ENCODE measurements around the gene LBHD2.
"Not testable (repeated sequence)": the region's sequence is repeated elsewhere in the genome, so short reads cannot be mapped to it uniquely, and the experiment has no call there.

Gene LBHD2

DNA sequence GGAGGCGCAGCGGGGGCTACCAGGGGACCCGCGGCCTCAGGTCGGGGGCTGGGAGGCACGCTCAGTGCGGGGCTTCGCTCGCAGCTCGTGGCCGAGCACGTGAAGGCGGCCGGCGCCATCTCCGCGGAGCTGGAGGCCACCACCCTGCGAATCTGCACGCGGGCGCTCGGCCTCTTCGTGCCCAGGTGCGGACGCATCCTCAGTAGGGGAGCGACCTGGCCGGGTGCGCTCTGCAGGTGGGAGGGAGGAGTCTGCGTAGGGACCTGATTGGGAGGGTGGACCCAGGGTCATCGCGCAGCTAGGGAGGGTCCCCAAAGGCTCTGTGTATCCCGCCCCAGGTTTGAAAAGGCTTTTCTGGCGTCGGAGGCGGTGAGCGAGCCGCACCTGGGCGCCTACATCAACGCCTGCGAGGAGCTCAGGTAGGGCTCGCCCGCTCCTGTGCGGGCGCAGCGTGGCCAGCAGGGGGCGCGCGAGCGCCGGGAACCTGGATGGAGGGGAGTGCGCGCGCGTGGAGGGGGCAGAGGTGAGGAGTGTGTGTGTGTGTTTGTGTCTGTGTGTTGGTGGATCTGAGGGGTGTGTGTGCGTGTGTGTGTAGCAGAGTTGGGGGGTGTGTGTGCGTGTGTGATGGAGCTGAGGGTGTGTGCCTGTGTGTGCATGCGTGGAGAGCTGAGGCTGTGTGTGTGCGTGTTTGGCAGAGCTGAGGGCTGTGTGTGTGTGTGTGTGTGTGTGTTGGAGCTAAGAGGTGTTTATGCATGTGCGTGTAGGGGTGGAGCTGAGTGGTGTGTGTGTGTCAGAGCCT lies 20.8 kb downstream of the LBHD2 start:
- peak; percentile 61 for DNase-seq (ENCODE audit: low spot score)

DNA sequence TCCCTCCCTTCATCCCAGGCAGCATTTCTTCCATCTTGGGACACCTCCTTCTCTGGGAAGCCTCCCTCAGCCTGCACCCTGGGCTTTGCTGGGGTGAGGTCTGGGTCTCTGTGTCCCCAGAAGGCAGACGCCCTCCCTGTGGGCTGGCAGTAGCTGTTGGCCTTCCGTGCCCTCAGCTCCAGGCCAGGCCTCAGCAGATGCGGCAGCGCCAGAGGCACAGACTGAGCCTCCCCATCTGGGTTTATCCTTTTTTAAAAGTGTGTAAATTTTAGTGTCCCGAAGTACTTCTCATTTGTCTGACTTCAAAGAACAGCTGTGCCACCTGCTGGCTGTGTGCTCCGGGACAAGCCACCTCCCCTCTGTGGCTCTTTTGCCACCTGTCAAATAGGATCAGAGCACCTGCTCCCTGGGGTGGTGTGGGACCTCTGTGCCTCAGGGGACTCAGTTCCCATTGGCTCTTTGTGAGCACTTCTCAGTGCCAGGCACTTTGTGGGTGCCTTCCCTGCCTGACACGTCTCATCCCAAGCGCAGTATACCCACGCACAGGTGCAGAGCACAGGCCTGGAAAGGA lies 21.7 kb downstream of the LBHD2 start:
- DNase-seq (ENCODE audit: low spot score), result peak; percentile 76

DNA sequence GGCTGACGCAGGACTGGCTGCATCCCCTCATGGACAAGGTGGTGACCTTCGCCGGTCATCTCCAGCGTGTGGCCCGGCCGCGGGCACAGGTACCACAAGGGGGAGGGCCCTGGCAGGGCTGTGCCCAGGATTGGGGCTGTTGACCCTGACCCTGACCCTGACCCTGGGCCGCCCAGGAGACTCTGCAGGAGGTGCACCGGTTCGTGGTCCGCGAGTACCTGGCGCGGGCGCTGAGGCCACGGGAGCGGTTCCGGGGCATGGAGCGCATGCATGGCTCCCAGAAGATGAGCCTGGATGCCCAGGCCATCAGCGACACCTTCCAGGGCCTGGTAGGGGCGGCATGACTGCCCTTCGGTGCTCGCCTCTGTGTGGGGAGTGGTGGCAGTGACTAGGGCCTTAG lies 23.4 kb downstream of the LBHD2 start:
- no peak for DNase-seq (ENCODE audit: low spot score)

DNA sequence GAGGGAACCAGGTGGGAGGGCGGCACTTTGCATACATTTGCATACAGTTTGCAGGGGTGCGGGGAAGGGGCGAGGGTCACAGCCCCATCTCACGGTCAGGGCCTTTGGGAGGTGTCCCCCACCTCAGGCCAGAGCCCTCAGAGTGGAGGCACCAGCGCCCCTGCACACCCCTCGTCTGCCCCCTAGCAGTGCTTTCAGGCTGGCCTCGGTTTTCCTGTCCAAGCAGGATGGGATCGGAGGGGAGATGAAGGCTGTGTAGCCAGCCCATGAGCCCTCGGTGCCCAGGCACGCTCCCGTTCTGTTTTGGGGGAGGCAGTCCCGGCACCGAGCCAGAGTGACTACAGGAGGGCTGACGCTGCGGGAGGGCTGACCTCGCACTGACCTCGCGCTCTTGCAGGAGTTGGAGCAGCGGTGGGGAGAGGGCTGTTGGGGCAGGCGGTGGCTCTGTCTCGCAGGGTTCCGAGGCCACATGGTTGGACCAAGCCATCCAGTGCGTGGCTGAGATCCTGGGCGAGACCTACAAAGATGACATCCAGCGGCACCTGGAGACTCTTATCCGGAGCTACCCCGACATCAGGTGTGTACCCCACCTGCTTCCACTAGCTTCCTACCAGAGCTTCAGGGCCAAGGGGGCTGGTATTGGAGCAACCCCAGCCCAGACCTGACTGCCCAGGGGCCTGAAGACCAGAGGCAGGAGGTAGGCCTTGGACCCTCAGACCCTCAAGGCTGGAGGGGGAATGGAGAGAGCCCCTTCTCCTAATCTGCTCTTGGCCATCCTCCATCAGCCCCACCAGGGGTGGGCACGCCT lies 24.1 kb downstream of the LBHD2 start:
- no peak for DNase-seq (ENCODE audit: low spot score)

DNA sequence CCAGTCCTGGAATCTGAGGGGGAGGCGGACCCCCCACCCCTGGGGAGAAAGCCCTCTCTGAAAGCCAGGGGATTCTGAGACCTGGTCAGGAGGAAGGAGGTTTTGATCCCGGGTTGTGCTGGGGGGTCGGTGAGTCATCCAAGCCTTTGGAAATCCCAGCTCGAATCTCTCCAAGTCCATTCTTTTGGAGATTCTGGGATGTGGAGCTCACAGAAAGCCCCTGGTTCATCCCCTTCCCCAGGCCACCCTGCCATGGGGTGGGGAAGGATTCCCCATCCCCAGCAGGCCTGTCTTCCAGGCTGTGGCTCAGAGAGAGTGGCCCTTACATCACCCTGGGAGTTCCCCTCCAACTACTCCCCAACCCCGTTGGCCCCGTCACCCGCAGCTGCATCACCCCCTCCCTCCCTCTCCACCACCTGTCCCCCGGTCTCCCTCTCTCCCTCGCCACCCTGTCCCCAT lies 24.8 kb downstream of the LBHD2 start:
- peak; percentile 53 for DNase-seq (ENCODE audit: low spot score)

DNA sequence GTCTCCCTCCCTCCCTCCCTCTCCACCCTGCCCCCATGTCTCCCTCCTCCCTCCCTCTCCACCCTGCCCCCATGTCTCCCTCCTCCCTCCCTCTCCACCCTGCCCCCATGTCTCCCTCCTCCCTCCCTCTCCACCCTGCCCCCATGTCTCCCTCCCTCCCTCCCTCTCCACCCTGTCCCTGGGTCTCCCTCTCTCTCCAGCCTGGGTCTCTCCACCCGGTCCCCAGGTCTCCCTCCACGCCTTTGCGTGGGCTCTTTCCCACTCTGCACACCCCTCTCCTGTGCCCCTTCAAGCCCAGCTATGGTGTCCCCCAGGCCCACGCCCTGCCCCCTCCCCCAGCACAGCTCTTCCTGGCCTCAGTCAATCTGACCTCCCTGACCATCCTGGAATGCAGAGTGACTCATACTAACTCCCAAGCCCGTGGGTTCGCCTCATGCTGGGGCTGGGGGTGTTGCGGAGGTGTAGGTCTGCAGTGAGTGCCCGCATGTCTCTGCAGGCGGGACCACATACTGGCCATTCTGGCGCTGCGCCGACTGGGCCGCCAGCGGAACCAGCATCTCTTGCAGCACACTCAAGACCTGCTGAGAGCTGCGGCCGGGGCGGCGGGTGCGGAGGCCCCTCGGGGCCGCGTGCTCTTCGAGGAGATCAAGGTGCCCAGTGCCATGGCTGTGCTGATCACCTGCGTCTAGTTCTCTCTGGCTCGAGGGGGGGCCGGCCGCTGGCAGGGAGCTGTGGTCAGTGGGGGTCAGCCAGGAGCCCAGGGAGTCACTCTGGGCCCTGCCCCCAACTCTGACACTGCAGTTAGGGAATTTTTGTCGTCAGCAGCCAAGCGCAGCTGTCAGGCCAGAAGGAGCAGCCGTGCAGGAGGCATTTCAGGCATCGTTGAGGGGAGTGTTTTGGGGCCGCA lies 25.8 kb downstream of the LBHD2 start:
- no peak for DNase-seq (ENCODE audit: low spot score)

DNA sequence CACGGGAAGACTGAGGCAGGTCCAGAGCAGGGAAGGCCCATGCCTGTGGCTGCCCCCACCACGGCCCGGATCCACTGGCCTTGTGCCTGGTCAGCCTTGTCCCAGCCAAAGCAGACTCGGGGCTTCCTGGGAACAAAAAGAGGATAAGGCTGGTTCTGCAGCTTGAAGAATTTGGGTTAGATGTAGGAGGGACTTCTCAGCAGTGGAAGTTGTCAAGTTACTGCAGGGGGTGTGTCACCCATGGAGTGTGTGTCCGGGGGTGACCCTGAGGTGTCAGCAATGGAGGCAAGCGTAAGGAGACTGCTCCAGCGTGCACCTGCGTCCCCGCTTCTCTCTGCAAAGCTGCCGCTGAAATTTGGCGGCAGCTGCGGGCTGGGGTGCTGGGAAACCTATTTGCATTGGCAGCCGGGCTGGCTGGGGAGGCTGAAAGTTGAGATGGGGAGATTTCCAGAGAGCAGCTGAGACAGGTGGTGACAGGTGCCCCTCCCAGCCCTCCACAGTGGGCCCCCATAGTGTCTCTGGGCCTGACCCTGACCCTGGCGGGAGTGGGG lies 26.7 kb downstream of the LBHD2 start:
- DNase-seq (ENCODE audit: low spot score), result peak; percentile 68

DNA sequence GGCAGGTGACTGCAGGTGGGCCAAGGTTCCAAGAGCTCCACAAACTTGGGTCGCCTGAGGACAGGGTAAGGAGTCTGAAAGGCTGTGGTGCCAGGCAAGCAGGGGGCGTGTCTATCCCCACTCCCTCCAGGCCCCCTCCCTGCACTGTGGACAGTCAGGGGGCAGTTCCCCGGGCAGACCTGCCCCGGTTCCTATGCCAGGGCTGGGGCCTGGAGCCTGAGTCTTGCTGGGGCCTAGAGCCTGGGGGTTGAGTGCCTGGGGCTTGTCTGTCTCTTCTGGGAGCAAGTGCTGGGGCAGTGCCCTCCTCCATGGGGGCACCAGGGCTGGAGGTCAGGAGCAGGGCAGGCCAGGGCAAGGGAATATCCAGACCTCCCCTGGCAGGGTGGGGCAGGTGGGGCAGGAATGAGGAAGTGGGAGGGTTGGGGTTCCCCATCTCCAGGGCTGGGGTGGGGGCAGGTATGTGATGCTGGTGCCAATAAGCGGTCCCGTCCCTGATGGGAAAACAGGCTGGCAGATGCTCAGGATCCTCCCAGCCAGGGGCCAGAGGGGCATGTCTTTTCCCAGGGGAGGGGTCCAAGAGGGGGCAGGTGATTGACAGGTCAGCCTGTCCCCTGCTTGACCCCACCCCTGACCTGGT lies 27.3 kb downstream of the LBHD2 start:
- DNase-seq (ENCODE audit: low spot score), result no peak

DNA sequence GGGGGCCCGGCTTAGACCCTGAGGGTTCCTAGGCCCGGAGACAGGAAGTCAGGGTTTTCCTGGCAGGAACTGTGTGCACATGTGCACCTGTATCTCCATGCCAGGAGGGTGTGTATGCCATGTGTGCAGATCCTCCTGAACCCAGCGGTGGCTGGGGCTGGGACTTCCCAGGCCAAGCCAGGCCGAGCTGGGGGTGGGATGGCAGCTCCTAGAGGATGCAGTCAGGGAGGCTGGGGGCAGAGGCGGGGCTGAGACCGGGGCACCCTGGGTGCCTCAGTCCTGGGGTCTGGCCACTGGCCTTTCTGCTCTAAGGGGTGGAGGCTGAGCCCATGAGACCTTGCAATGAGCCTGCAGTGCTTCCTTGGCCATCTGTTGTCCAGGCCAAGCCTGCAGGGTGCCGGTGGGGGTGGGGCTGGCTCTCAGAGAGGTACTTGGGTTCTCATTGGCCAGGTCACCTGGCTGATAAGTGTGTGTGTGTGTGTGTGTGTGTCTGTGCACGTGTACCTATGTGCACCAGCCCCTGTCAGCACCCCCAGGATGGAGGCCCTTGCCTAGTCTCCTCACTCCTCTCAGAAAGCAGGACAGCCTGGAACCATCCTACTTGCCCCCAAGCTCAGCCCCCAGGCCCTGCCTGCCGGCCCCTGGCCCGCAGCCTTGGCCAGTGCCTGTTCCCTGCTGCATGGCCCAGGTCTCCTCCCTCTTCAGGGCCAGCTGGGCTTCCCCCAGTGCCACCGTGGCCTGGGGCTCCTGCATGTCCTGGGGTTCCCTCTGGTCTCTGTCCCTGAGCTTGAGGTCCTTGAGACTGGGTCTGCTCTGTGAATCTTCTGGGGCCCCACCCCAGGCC lies 28.6 kb downstream of the LBHD2 start:
- no peak for DNase-seq (ENCODE audit: low spot score)

DNA sequence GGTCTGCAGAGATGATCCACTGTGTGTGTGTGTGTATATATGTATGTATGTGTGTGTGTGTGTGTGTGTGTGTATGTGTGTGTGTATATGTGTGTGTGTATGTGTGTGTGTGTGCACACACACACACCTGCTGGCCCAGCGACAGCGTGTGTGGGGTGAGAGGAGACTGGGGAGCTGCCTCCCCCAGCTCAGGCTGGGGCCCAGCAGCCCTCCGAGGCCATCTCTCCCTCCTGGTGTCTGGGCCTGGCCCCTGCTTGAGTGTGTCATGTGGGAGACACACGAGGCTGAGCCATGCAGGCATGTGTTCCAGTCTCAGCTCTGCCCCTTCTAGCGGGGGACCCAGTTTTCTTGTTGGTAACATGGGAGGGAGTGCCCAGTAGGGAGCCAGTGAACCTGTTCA lies 29.3 kb downstream of the LBHD2 start:
- DNase-seq (ENCODE audit: low spot score), result no peak

DNA sequence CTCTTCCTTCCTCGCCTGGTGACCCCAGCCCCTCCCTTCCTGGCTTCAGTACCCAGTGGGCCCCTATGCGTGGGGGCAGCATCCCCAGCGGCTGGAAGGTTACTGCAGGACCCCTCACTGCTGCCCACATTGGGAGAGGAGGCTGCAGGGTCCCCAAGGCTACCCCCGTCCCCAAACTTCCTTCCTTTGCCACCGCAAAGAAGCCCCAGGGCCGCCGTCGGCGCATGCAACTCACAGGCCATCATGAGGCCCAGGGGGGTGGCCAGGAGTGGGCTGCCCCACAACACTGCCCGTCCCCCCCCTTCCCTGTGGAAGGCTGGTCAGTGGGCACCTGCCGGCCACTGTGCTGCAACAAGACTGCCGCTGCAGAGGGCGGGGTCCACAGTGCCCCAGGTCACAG lies 29.8 kb downstream of the LBHD2 start:
- DNase-seq (ENCODE audit: low spot score), result no peak

DNA sequence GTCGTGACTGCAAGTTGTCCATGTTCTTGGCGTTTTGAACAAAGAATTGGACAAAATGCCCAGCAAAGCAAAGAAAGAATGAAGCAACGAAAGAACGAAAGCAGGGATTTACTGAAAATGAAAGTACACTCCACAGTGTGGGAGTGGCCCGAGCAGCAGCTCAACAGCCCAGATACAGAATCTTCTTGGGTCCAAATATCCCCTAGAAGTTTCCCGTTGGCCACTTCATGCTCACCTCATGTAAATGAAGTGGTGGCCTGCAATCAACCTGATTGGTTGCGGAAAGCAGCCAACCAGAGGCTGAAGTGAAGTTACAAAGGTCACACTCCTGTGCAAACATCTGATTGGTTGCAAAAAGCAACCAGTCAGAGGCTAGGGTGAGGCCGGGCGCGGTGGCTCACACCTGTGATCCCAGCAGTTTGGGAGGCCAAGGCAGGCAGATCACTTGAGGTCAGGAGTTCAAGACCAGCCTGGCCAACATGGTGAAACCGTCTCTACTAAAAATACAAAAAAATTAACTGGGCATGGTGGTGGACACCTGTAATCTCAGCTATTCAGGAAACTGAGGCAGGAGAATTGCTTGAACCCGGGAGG lies 31.2 kb downstream of the LBHD2 start:
- DNase-seq (ENCODE audit: low spot score), result not testable (repeated sequence)

DNA sequence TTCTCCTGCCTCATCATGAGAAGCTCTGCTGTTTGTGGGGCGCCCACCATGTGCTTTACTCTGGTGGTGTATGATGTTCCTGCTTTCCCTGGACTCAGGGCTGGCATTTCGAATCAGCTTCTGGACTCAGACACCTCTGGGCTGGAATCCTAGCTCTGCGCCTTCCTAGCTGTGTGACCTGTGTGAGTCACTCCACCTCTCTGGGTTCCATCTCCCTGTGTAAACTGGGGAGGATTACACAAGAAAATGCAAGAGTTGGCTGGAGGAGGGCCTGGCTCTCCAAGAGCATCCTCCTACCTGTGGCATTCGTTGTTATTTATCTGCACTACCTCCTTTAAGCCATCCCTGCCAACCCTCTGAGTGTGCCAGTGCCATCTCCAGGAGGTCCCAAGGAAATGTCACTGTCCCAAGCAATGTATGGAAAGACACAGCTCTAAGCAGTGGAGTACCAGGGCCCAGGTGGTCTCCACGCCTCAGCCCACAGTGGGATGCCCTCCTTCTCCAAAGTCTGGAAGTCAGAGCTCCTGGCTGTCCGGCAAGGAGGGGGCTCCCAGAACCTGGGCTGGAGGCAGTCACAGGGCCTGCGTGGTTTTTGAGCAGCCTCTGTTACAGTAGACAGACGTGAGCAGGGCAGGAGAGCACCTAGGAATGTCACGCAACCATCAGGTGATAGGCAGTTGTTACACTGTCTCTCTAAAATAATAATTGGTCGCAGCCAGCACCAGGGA lies 32.0 kb downstream of the LBHD2 start:
- no peak for DNase-seq (ENCODE audit: low spot score)

DNA sequence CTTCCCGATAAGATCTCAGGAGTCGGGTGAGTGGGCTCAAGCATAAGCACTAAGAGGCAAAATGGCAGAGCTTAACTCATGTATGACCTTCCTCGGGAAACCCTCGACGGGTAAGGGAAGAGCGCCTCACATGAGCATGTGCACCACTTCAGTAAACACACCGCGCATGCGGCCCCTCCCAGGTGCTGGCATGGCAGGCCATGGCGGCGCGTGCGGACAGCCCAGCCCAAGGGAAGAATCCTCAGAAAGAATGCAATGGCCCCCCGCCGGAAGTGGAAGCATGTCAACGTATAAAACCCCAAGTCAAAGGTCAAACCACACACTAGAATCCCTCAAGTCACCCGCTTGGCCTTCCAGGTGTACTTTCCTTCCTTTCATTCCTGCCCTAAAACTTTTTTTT lies 32.6 kb downstream of the LBHD2 start:
- no peak for DNase-seq (ENCODE audit: low spot score)

DNA sequence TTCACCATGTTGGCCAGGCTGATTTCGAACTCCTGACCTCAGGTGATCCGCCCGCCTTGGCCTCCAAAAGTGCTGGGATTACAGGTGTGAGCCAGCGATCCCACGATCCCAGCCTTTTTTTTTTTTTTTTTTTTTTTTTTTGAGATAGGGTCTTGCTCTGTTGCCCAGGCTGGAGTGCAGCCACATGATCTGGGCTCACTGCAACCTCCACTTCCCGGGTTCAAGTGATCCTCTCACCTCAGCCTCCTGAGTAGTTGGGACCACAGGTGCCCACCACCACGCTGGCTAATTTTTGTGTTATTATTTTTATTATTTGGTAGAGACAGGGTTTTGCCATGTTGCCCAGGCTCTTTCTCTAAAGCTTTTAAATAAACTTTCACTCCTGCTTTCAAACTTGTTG lies 33.5 kb downstream of the LBHD2 start:
- not testable (repeated sequence) for DNase-seq (ENCODE audit: low spot score)

DNA sequence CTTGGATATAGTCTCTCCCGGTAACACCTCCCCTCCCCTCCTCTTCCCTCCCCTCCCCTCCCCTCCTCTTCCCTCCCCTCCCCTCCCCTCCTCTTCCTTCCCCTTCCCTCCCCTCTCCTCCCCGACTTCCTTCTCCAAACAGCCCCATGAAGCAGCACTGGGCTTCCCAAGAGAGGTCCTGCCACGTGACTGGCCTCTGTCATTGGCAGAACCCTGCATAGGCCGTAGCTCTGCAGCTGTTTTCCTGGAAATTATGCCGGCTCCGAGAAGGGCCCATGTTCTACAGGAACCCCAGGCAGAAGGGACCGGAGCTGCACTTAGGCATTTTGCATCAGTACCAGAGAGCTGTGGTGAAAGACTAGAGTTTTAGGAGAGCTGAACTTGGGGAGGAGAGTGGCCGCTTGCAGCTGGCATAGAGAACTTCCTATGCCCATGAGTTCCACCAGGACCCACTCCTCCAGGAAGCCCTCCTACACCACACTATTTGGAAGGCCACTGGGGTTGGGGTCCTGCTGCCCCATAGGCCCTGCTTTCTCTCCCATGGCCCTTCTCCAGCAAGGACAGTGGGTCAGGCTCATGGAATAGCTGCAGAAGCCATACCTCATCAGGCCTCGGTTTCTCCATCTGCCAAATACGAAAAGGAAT lies 34.1 kb downstream of the LBHD2 start:
- DNase-seq (ENCODE audit: low spot score), result no peak

DNA sequence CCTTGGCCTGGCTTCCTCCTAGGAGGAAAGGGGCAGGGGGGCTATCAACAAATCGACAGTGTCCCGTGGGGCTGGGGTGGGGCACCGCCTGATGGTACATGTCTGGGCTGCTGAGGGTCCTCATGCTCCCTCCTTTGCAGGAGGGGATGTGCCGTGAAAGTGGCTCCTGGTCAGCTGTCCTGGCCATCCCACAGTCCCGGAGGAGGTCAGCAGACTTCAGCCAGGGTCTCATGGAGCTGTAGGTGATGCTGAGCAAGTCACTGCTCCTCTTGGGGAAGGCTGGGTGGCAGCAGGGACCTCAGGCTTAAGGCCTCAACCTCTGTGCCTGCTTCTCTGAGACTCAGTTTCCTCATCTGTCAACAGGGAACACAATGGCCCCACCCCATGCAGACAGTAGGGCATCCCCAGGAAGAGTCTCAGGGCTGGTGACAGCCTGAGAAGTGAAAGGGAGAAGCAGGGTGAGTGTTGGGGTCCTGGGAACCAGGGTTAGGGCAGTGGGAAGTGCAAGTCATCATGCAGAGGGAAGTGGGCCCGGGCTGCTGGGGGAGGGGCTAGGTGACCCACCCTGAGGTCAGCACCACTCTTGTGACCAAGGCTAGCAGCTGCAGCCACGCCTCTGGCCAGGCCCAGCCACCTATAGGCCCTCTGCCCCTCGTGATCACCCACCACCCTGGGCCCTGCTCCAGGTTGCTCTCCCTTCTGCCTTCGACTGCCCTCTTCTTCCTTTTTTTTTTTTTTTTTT lies 34.8 kb downstream of the LBHD2 start:
- no peak for DNase-seq (ENCODE audit: low spot score)

DNA sequence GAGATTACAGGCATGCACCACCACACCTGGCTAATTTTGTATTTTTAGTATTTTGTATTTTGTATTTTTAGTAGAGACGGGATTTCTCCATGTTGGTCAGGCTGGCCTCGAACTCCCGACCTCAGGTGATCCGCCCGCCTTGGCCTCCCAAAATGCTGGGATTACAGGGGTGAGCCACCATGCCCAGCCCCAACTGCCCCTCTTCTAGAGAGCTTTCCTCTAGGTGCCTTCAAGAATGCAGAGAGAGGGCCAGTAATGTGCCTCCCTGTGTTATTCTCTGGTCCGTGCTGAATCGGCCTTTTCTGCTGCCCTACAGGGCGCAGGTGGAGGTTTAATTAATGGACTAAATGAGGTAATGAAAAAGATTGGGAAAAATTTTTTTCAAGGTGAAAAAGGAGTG lies 35.5 kb downstream of the LBHD2 start:
- not testable (repeated sequence) for DNase-seq (ENCODE audit: low spot score)
